ENCODE data around the gene C12orf43.
A peak's percentile ranks its signal among the peaks of the same experiment; 100 is the strongest.

The C12orf43 gene

GRCh38 chr12:120961604-120962531 lies 54.4 kb downstream of the C12orf43 start:
- Mint-ChIP-seq H3K36me3 (ENCODE audit: low read depth) (no peaks in the 10 kb centered on the region), H3K4me3 (no peak overlapping the region), H3K27me3 (ENCODE audit: low read depth) (no peaks in the 10 kb centered on the region), H3K9me3 (no peaks in the 10 kb centered on the region), H3K4me1 (no peaks in the 10 kb centered on the region), H3K27ac (peak overlapping the region; percentile 30 to 96 (median 85))
- TF ChIP-seq CTCF (IDR thresholded peaks at IDR 0.05; ENCODE audit: unreplicated experiment in 3 of 3): no peak

GRCh38 chr12:120960657-120961056 lies 55.6 kb downstream of the C12orf43 start:
- Mint-ChIP-seq H3K9me3 (no peaks in the 10 kb centered on the region), H3K27me3 (ENCODE audit: low read depth) (no peaks in the 10 kb centered on the region), H3K27ac (peak overlapping the region in 2 of 3 experiments; percentile 29 to 96), H3K4me1 (no peaks in the 10 kb centered on the region), H3K4me3 (no peak overlapping the region), H3K36me3 (ENCODE audit: low read depth) (no peaks in the 10 kb centered on the region)
- no peak for TF ChIP-seq CTCF (IDR thresholded peaks at IDR 0.05; ENCODE audit: unreplicated experiment in 3 of 3)

- Mint-ChIP-seq H3K4me3 (no peak overlapping the region), H3K4me1 (no peaks in the 10 kb centered on the region), H3K9me3 (no peaks in the 10 kb centered on the region), H3K36me3 (ENCODE audit: low read depth) (no peaks in the 10 kb centered on the region), H3K27me3 (ENCODE audit: low read depth) (peaks cover 3% of the 10 kb centered on the region), H3K27ac (peak overlapping the region in 1 of 3 experiments; percentile 62)
- no peak for TF ChIP-seq CTCF (IDR thresholded peaks at IDR 0.05; ENCODE audit: unreplicated experiment in 3 of 3)
Observed at GRCh38 chr12:120959111-120959878, 57.0 kb downstream of the C12orf43 start.

GRCh38 chr12:120956579-120957300 lies 59.5 kb downstream of the C12orf43 start:
- Mint-ChIP-seq H3K36me3 (ENCODE audit: low read depth) (no peaks in the 10 kb centered on the region), H3K4me3 (no peak overlapping the region), H3K27me3 (ENCODE audit: low read depth) (peaks cover 3% of the 10 kb centered on the region), H3K27ac (no peak overlapping the region), H3K9me3 (no peaks in the 10 kb centered on the region), H3K4me1 (no peaks in the 10 kb centered on the region)
- TF ChIP-seq CTCF (IDR thresholded peaks at IDR 0.05; ENCODE audit: unreplicated experiment in 3 of 3): no peak

GRCh38 chr12:120955232-120955631 lies 61.1 kb downstream of the C12orf43 start:
- no peaks in the 10 kb centered on the region for H3K9me3 Mint-ChIP-seq
- TF ChIP-seq CTCF (IDR thresholded peaks at IDR 0.05; ENCODE audit: unreplicated experiment in 3 of 3): no peak
- peaks cover 3% of the 10 kb centered on the region for H3K27me3 Mint-ChIP-seq (ENCODE audit: low read depth)
- no peaks in the 10 kb centered on the region for H3K36me3 Mint-ChIP-seq (ENCODE audit: low read depth)
- H3K27ac Mint-ChIP-seq: no peak overlapping the region
- H3K4me3 Mint-ChIP-seq: no peak overlapping the region
- H3K4me1 Mint-ChIP-seq: no peaks in the 10 kb centered on the region

Measured in nephron (organoid).